Endothelial cell of umbilical vein (primary cell): ENCODE results near the gene SV2C.

Experiments
- EZH2 ChIP-seq: IDR thresholded peaks from 2 replicates; pipeline ENCODE4 v1.6.1; 2012; ENCODE audit warnings: borderline replicate concordance, low read depth, mild to moderate bottlenecking, moderate library complexity, low read length, inconsistent platforms; ENCODE audit not compliant: severe bottlenecking
- GATA2 ChIP-seq: IDR thresholded peaks from 2 replicates; pipeline ENCODE4 v1.7.0; 2011; ENCODE audit warnings: low read depth, mild to moderate bottlenecking, moderate library complexity, mixed read lengths, low read length; ENCODE audit not compliant: insufficient read length, insufficient read depth
- POLR2A ChIP-seq: IDR thresholded peaks from 2 replicates; pipeline ENCODE4 v1.6.1; 2012; ENCODE audit warnings: low read depth, mild to moderate bottlenecking, control low read depth, low read length
- POLR2AphosphoS5 ChIP-seq: IDR thresholded peaks from 2 replicates; pipeline ENCODE4 v1.6.1; 2012; ENCODE audit warnings: low read depth, mild to moderate bottlenecking, control low read depth, low read length, moderate library complexity; ENCODE audit not compliant: insufficient read depth
- TF ChIP-seq, protein P1 (sequence below), 2 donors: IDR thresholded peaks; 1 replicate in 1 of 2; 2 replicates in 1 of 2; pipeline ENCODE4 v1.5.1; 2011; ENCODE audit warnings: low read length in 2 of 2, mild to moderate bottlenecking in 2 of 2, moderate library complexity in 2 of 2, control low read depth in 1 of 2, inconsistent platforms in 1 of 2, low read depth in 1 of 2; ENCODE audit not compliant: insufficient read depth in 1 of 2; ENCODE audit errors: extremely low read depth in 1 of 2

GRCh38 chr5:76271836-76272235 lies 188.7 kb downstream of the SV2C start:
- TF ChIP-seq EZH2 (no peak), POLR2AphosphoS5 (no peak), POLR2A (no peak), GATA2 (no peak)
- TF ChIP-seq, protein P1, sequence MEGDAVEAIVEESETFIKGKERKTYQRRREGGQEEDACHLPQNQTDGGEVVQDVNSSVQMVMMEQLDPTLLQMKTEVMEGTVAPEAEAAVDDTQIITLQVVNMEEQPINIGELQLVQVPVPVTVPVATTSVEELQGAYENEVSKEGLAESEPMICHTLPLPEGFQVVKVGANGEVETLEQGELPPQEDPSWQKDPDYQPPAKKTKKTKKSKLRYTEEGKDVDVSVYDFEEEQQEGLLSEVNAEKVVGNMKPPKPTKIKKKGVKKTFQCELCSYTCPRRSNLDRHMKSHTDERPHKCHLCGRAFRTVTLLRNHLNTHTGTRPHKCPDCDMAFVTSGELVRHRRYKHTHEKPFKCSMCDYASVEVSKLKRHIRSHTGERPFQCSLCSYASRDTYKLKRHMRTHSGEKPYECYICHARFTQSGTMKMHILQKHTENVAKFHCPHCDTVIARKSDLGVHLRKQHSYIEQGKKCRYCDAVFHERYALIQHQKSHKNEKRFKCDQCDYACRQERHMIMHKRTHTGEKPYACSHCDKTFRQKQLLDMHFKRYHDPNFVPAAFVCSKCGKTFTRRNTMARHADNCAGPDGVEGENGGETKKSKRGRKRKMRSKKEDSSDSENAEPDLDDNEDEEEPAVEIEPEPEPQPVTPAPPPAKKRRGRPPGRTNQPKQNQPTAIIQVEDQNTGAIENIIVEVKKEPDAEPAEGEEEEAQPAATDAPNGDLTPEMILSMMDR (IDR thresholded peaks at IDR 0.05; ENCODE audit: extremely low read depth in 1 of 2, insufficient read depth in 1 of 2, low read depth in 1 of 2, low read length in 2 of 2) = no peak
